GM21786 (cell line): ENCODE results near the gene MAGI1.

Experiments
- ATAC-seq: cut with Tn5 transposase; IDR thresholded peaks from one replicate; pipeline ENCODE4 v1.9.1; 2021; ENCODE audit not compliant: unreplicated experiment

The MAGI1 gene

DNA sequence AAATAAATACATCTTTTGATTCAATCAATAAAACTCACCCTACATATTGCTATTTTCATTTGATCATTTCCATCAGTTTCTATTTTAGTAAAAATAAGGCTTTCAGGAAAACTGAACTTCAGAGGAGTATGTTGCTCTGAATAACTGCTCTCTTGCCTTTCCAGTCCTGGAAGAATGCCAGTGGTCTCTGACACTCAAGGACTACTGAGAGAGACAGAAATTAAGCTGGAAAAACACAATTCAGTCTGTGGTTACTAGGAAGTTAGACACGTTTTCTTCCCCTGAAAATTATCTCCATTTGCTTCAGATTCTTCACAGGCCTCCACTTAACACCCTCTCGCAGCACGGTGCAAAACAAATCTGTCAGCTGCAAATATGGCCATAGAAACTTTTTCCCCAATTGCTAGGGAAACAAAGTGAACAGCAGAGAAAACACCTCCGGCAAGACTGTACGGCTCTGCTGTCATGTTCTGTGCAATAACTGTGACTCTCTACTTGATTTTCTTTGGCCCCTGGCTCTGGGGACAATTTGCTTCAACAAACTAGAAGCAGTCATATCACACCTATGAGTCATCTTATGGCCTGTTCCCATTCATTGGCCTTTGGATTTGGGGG, 353.0 kb downstream of the MAGI1 start:
- ATAC-seq: no peak

DNA sequence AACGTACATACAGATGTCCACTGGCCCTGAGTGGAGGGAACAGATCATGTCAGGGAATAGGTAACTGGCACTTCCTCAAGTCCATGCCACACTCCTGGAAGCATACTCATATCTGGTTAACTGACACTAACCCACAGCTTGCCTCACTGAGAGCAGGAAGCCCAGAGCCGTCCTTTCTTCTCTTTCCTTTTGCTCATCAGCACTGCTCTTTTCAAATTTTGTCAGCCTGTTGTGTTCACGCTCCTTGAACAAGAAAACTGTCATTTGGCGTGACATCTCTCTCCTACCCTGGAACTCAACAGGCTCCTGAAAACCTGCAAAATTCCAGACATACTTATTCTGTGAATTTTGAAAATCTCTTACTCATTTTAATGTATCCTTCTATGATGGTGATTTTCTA, 360.2 kb downstream of the MAGI1 start:
- no peak for ATAC-seq

DNA sequence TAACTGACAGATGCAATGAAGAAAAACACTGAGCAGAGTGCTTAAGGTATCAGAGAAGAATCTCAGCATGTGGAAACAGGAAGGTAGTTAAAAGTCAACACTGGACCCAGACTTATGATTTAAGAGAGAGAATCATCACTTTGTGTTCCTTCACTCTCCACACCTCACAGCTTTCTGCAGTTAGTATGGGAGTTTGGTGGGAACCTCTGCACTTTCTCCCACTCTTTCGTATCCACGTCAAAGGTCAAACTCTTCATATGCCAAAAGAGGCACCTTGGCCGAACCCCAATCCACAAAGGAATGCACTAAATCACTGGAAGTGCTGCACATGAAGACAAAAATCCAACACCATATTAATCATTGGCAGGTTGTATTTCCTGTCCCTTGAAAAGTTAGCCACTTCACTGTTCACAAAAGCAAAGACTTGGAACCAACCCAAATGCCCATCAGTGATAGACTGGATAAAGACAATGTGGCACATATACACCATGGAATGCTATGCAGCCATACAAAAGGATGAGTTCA, 361.2 kb downstream of the MAGI1 start:
- no peak for ATAC-seq

DNA sequence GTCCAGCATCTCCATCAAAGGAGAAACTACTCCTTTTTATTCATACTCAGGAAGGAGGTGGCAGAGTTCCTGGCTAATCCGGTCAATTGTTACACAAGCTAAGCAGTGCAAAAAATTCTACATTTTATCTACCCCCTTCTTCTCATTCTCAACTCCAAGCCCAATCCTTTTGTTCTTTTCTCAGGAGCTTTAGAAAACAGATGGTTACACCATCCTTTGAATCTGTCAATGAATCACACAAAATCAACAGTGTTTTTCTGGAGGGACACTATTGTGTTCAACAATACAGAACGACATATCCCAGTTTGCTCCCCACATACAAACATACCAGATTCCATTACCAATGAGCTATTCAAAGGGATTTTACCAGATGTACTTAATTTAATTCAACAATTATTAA, 362.1 kb downstream of the MAGI1 start:
- no peak for ATAC-seq

DNA sequence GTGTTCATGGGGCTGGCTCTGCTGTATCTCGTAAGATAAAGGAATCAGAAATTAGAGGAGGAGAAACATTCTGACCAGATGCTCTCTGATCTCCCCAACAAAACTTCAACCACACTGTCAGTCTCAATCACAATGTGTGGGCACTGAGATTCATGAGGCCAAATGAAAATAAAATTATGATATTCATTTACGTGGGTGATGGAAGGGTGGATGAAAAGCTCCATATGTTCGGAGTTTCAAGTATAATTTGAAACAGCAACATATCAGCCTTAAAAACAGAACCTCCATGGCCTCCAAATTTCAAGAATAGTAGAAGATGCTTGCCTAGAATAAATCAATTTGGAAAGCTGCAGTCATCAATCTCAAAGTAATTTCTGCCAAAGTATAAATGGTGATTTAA, 363.7 kb downstream of the MAGI1 start:
- no peak for ATAC-seq

DNA sequence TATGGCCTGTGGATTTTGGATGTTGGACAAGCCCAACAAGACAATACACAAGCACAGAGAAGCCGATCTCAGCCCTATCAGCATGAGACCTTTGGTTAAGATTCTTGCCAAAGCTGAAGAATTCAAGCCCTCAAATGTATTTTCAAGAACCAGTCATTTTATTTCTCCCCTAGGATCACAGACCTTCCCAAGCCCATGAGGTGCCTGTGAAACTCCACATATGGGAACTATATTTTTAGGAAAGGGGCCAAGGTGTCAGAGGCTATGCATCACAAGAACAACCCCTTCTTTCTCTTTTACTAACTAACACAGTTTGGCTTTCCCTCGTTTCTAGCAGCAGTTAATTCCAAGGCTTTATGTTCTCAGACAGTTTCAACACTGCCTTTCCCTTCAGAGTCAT, 364.5 kb downstream of the MAGI1 start:
- ATAC-seq: no peak

DNA sequence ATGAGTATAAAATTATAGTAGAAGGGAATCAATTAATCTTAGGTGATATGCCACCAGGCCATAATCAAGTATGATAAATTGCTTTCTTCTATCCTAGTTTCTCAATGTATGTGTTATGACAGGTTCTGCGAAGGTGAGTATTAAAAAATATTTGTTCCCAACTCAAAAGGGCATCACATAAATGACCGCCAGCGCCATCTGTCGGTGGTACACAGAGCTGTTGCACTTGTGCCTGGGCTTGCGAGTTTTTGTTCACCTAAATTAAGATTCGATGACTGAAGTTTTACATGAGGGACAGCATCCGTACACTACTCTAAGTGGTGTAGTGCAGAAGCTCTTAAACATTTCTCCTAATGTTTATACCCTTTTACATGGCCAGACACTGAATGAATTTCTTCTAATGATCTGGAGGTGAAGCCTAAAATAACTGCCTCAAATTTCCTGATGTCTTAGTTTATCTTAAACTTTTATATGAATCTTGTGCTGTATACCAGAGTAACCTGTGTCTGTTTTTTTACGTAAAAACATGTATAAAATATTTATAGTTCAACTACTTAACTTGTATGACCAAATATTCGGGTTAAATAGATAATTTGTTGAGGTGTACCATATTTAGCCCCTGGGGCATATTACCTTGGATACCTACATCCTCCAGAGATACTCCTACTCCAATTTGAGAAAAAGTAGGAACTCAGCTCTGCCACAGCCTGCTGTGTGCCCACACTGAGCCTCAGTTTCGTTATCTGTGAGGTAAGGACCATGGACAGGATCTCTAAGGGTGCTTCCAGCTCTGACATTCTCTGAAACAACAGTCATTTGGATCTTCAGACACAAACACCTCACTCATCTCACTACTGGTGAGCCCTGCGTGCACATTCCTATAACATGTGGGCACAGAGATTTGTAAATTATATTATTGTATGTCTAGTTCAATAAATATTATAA, 365.6 kb downstream of the MAGI1 start:
- no peak for ATAC-seq

DNA sequence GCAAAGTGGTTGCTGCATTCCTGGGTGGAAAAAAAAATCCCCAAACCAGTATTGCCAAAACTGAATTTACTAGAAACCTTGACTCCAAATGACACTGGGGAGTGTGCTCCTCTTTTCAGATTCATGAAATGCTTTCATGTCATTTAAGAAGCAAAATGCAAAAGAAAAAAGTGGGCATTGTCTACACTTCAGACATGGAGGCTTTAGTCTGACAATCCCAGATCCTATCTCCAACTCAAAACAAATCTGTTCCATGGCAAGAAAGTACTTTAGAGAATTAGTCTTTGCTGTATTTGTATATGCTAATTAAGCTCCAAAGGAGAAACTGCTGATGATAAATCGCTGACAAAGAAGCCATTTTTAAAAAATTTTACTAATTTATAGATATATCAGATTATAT, 366.7 kb downstream of the MAGI1 start:
- ATAC-seq: no peak

DNA sequence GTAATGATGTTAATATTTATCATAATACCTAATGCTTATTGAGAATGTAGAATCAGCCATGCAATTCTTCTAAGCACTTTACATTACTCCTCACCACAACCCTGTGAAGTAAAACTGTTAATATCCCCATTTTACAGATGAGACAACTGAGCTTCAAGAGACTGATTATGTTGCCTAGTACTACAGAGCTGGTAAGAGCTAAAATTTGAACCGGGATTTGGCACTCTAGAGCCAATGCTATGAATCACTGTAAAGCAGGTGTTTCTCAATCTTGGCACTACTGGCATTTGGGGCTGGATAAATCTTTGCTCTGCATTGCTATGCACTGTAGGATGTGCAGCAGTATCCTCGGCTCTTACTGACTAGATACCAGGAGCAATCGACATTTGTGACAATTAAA, 367.7 kb downstream of the MAGI1 start:
- ATAC-seq: no peak

DNA sequence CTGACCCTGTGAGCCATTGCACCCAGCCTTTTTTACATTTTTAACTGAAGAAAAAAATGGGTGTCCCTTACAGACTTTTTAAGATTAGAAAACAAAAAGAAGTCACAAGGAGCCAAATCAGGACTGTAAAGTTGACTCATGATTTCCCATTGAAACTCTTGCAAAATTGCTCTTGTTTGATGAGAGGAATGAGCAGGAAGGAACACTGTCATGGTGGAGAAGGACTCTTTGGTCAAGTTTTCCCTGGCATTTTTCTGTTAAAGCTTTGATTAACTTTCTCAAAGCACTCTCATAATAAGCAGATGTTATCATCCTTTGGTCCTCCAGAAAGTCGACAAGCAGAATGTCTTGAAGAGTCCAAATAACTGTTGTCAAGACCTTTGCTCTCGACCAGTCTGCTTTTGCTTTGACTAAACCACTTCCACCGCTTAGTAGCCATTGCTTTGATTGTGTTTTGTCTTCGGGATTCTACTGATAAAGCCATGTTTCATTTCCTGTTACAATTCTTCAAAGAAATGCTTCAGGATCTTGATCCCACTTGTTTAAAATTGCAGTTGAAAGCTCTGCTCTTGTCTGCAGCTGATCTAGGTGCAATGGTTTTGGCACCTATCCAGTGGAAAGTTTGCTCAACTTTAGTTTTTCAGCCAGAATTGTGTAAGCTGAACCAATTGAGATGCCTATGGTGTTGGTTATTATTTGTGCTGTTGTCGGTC, 369.4 kb downstream of the MAGI1 start:
- no peak for ATAC-seq

DNA sequence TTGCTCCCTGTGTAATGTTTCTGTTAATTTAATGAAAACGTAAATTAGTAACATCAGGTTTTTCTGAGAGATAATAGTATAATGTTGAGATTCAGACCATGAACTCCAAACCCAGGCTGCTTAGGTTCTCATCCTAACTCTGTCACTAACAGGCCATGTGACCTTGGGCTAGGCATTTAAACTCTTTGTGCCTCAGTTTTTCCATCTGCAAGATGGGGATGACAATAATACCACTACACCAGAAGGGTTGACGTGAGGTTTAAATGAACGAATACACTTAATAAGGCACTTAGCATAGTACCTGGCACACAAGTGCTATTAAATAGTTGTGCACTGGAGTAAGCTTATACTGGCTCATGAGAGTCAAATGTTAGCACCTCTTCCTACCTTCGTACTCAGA, 370.8 kb downstream of the MAGI1 start:
- no peak for ATAC-seq

DNA sequence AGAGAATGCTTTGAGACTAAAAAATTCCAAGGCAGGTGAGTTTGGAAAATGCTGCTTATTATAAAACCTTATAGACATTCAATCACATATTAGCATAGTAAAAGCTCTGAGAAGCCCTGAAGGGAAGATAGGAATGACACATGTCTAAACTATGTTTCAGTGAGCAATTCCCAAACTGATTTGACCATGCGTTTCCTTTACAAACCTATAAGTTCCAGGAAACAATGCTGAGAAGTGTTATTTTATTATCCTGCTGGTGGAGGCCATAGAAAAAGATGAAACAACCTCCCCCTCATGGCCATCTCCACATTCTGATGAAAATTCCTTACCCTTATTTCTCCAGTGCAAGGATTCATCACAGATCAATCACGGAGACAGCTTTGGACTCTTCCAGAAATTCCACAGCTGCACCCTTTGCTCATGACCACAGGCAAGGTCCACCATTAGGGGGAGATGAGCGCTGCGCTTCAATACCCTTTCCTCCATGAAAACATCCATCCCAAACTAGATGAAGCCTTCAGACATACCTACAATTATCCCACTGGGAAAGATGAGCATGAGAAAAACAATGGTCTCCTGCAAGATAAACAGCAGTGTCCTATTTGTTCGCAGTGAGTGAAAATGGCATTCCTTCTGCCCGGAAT, 372.1 kb downstream of the MAGI1 start:
- ATAC-seq: no peak

DNA sequence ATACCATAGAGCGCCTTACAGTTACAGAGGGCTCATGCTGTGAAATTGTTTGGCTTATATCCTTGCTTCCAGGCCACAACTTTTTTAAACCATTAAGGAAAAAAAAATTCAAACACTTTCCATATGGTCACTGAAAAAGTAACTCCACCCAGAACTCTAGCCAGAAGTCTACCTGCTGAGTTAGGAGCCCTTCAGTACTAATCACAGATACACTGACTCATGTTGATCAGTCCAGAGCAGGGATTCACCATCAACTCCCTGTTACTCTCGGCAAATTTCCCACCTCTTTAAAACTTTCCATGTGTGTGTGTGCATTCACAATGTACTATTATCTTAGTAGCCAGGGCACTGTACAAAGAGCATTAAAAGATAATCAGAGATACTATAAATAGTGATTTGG, 372.8 kb downstream of the MAGI1 start:
- no peak for ATAC-seq

DNA sequence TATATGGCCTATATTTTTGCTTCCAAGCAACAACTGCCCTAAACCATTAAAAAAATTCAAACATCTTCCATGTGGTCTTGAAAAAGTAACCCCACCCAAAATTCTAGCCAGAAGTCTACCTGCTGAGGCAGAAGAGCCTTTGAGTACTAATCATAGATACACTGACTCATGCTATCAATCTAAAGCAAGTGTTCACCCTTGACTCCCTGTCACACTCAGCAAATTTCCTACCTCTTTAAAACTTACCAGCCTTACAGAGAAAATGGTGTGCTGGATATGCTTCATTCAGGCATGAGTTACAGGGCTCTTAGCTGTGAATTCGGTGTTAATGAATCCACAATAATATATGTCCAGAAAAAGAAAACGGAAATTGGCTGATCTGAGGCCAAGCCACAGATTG, 373.8 kb downstream of the MAGI1 start:
- ATAC-seq: no peak

DNA sequence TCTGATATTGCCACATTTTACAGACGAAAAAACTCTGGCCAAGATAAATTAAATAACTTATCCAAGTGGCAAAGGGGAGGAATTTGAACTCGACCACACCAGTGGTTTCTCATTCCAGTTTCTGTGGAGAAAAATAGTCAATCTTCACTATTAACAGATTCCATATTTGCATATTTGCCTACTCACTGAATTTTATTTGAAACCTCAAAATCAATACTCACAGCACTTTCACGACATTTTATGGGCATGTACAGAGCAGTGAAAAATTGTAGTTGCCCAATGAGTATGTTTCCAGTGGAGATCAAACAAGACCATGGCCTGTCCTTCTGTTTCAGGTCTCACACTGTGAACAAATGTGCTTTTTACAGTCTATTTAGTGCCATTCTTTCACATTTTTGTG, 374.3 kb downstream of the MAGI1 start:
- ATAC-seq: no peak

DNA sequence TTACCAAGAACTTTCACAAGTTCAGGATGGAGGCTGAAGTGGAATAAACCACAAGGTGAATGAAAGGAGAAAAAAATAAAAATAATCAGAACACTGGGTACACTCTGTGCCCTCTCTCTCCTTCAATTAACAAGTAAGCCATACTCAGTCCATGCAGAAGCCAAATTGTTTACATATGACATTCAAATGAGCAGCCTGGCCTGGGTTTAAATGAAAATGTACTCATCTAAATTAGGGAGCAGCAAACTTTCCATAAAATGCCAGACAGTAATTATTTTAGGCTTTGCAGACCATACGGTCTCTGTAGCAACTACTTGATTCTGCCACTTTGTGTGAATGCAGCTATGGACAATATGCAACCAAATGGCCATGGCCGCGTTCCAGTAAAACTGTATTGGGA, 376.6 kb downstream of the MAGI1 start:
- ATAC-seq: no peak

DNA sequence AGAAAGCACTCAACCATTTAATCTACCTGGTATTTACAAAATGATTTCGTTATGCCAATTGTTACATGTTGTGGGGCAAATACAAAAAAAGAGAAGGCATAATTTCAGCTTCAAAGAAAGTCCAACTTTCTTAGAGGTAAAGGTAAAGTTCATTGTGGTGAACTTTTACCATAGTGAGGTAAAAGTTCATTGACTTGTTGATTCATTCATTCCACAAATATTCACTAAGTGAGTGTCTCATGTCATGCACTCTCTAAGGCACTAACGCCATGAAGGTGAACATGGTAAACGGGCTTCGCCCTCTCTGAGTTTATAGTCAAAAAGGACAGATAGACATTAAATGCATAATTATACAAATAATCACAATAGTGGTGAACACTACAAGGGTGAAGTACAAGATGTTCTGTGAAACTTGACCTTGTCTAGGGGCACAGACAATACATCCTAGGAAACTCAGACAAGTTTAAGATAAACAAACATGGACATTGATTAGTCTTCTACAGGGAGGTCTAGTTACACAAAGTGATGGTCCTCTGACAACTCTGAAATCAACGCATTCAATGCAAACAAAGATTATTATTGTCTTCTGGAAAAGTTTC, 378.6 kb downstream of the MAGI1 start:
- no peak for ATAC-seq

DNA sequence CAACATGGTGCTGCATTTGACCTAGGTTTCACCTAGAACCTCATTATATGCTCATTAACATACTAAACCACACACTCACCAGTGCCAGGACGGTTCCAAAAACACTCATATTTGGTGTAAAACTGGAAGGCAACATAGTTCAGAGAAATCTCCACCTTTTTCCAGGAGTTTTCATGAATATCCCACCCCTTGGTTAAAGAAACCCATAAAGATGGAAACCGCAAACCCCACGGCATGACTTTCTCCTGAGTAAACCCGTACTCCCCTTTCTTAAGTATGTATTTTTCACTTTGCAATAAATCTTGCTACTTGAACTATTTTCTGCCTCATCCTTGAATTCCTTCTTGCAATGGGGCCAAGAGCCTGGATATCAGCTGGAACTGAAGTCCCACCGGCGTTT, 379.3 kb downstream of the MAGI1 start:
- ATAC-seq: no peak

DNA sequence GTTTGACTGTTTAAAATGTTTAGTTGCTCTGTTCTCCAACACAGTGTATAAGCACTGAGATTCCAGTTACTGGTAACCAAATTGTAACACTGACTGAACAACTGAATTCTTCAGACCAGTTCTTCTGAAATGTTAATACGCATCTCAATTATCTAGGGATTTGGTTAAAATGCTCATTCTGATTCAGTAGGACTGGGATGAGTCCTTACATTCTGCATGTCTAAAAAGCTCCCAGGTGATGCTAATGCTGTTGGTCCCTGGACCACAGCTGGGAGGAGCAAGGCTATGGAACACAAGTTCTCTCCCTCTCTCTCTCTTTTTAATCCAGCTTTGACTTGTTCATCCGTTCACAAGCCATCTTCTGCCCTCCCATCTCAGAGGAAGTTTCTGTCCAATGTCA, 380.3 kb downstream of the MAGI1 start:
- no peak for ATAC-seq

DNA sequence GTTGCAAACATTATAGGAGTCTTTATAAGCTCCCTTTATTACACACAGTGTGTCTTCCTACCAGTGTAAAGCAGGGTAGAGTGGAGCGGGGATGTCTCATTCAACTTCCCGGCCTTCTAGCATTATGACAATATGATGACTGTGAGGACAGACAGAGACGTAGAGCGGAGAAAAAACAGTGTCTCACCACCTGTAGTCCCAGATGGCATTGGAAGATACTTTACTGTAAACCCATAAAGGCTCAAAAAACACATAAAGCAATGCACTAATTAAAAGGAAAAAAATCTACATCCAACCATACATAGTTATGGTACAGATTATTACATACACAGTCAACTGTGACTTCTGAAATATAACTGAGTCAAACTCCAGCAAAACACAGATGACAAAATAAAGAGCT, 383.7 kb downstream of the MAGI1 start:
- ATAC-seq: no peak

DNA sequence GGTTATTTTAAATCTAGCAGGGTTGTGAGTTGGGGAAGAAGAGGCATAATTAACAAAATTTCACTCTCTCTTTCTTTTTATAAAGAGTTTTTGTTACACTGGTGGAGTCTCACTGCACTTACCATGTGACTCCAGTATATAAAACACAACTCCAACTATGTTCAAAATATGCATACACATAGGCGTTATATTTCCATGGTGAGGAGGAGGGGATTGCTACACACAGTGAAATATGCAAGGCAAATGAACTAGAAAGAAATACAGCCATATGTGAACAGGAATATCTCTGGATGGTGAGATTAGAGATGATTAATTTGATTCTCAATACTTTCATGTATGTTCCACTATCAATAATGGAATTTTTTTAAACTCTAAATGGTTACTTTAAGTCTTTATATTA, 385.0 kb downstream of the MAGI1 start:
- ATAC-seq: no peak
